Neural cell (in vitro differentiated cells): ENCODE measurements around the gene RMC1. TPM values are rescaled to one million over a fixed set of nuclear protein-coding genes. Genes with fewer than 3 reads are reported as not detected.

ENCODE experiments used
- H2AFZ ChIP-seq: fragments of 200-600, 300-800 bp; sonication (generic), shearing (Covaris generic); 2 replicates; pipeline ENCODE4 v1.6.0; 2014; ENCODE audit warnings: low read depth, mild to moderate bottlenecking, antibody characterized with exemption, low read length, moderate library complexity
- H3F3A ChIP-seq: fragments of 200-600 bp; shearing (Covaris generic); 2 replicates; pipeline ENCODE4 v1.6.1; 2016; ENCODE audit warnings: mild to moderate bottlenecking, moderate library complexity, mixed read lengths, antibody characterized with exemption, low read length; ENCODE audit not compliant: insufficient read depth, poor library complexity, severe bottlenecking
- H3K27ac ChIP-seq: fragments of 200-600, 300-800 bp; sonication (generic), shearing (Covaris generic); 2 replicates; pipeline ENCODE4 v1.5.1; 2014; ENCODE audit warnings: mild to moderate bottlenecking, low read length, moderate library complexity
- H3K27me3 ChIP-seq: fragments of 300-800, 200-600 bp; sonication (generic), shearing (Covaris generic); 2 replicates; pipeline ENCODE4 v1.6.0; 2014; ENCODE audit warnings: mild to moderate bottlenecking, low read depth, low read length, moderate library complexity; ENCODE audit not compliant: insufficient read depth
- H3K36me3 ChIP-seq: fragments of 300-800, 200-600 bp; sonication (generic), shearing (Covaris generic); 2 replicates; pipeline ENCODE4 v1.5.1; 2014; ENCODE audit warnings: mild to moderate bottlenecking, antibody characterized with exemption, low read length, moderate library complexity; ENCODE audit not compliant: insufficient read depth
- H3K4me2 ChIP-seq: fragments of 300-800, 200-600 bp; sonication (generic), shearing (Covaris generic); 2 replicates; pipeline ENCODE4 v1.6.0; 2014; ENCODE audit warnings: mild to moderate bottlenecking, low read length
- H3K4me3 ChIP-seq: fragments of 300-800, 200-600 bp; sonication (generic), shearing (Covaris generic); 2 replicates; pipeline ENCODE4 v1.5.1; 2014; ENCODE audit warnings: mild to moderate bottlenecking, low read length, moderate library complexity
- H3K79me2 ChIP-seq: fragments of 200-600 bp; shearing (Covaris generic); replicated peaks from 2 replicates; pipeline ENCODE4 v1.6.0; 2014; ENCODE audit warnings: mild to moderate bottlenecking, low read length, moderate library complexity; ENCODE audit not compliant: insufficient read depth
- H3K9ac ChIP-seq: fragments of 300-800, 200-600 bp; sonication (generic), shearing (Covaris generic); 2 replicates; pipeline ENCODE4 v1.6.1; 2016; ENCODE audit warnings: mild to moderate bottlenecking, low read length, mixed read lengths
- H3K9me2 ChIP-seq: fragments of 200-600 bp; shearing (Covaris generic); 2 replicates; pipeline ENCODE4 v1.6.1; 2016; ENCODE audit warnings: mild to moderate bottlenecking, low read length, mixed read lengths; ENCODE audit not compliant: insufficient read depth
- H3K9me3 ChIP-seq: fragments of 200-600, 300-800 bp; sonication (generic), shearing (Covaris generic); 2 replicates; pipeline ENCODE4 v1.6.1; 2016; ENCODE audit warnings: mild to moderate bottlenecking, mixed run types, low read length, moderate library complexity, mixed read lengths
- H4K20me1 ChIP-seq: fragments of 200-600 bp; shearing (Covaris generic); 2 replicates; pipeline ENCODE4 v1.6.1; 2016; ENCODE audit warnings: mild to moderate bottlenecking, mixed run types; ENCODE audit not compliant: insufficient read depth
- EP300 ChIP-seq: fragments of 450-650 bp; conservative IDR thresholded peaks from 2 replicates; pipeline ENCODE4 v1.6.1; 2014; ENCODE audit warnings: antibody characterized with exemption, mild to moderate bottlenecking, moderate library complexity; ENCODE audit not compliant: poor library complexity, severe bottlenecking
- EZH2 ChIP-seq: fragments of 200-600, 300-800 bp; shearing (Covaris generic), sonication (generic); IDR thresholded peaks from 2 replicates; pipeline ENCODE4 v1.6.1; 2014; ENCODE audit warnings: antibody characterized with exemption, low read length, borderline replicate concordance, mild to moderate bottlenecking; ENCODE audit not compliant: insufficient read depth, poor library complexity, severe bottlenecking
- MXI1 ChIP-seq: fragments of 450-650 bp; conservative IDR thresholded peaks from 2 replicates; pipeline ENCODE4 v1.6.1; 2014; ENCODE audit warnings: antibody characterized with exemption, mild to moderate bottlenecking; ENCODE audit not compliant: poor library complexity, severe bottlenecking
- POLR2AphosphoS5 ChIP-seq: IDR thresholded peaks from 2 replicates; pipeline ENCODE4 v1.6.1; 2012
- RAD21 ChIP-seq: fragments of 450-650 bp; conservative IDR thresholded peaks from 2 replicates; pipeline ENCODE4 v1.6.1; 2014; ENCODE audit warnings: antibody characterized with exemption, mild to moderate bottlenecking, moderate library complexity
- SMC3 ChIP-seq: fragments of 450-650 bp; conservative IDR thresholded peaks from 2 replicates; pipeline ENCODE4 v1.6.1; 2014; ENCODE audit warnings: antibody characterized with exemption, mild to moderate bottlenecking, moderate library complexity; ENCODE audit not compliant: poor library complexity
- TAF1 ChIP-seq: IDR thresholded peaks from 2 replicates; pipeline ENCODE4 v1.6.1; 2012; ENCODE audit warnings: low read depth
- polyA plus RNA-seq: library from polyadenylated mRNA; depleted of rRNA; stranded (reverse); fragments of >200 nt; gene quantifications from 2 replicates; pipeline ENCODE4 v1.2.3, GENCODE V29; 2014
- TF ChIP-seq, protein P1 (sequence below): IDR thresholded peaks from 2 replicates; pipeline ENCODE4 v1.6.1; 2012; ENCODE audit warnings: borderline replicate concordance
- TF ChIP-seq, protein P2 (sequence below): fragments of 450-650 bp; IDR thresholded peaks from 2 replicates; pipeline ENCODE4 v1.5.1; 2014; ENCODE audit warnings: antibody characterized with exemption, mild to moderate bottlenecking, moderate library complexity; ENCODE audit not compliant: poor library complexity, severe bottlenecking

The RMC1 gene
- polyA plus RNA-seq, 1 donor from 2014 or later, result 42.2 TPM

DNA sequence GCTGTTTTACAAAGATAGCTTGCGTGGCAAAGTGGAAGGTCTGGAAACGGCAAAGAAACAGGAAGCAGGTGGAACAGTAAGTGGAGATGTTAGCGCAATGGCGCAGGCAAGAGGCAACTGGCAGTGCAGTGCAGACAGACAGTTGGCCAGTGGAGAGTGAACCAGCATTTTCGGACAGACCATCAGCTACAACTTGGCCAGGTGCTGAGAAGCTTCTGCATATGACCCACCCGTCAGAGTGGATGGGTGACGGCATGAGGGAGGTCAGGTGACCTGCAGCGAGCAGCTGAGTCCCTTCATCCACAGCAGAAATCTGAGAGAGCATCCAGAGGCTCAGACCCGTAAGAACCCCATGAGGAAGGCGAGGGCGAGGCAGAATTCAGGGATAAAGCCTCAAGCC is 49.2 kb downstream of the RMC1 start:
- no peaks in the 10 kb centered on the region for H3K79me2 ChIP-seq
- H3K9me3 ChIP-seq, result no peaks in the 10 kb centered on the region
- H3K27me3 ChIP-seq, result no peaks in the 10 kb centered on the region
- no peaks in the 10 kb centered on the region for H3F3A ChIP-seq
- H3K27ac ChIP-seq, result no peak overlapping the region
- H2AFZ ChIP-seq, result no peak overlapping the region
- H3K4me2 ChIP-seq, result no peak overlapping the region
- no peak overlapping the region for H3K9ac ChIP-seq
- H3K36me3 ChIP-seq, result peaks cover 11% of the 10 kb centered on the region
- TF ChIP-seq EP300, result no peak
- TF ChIP-seq, protein P1, sequence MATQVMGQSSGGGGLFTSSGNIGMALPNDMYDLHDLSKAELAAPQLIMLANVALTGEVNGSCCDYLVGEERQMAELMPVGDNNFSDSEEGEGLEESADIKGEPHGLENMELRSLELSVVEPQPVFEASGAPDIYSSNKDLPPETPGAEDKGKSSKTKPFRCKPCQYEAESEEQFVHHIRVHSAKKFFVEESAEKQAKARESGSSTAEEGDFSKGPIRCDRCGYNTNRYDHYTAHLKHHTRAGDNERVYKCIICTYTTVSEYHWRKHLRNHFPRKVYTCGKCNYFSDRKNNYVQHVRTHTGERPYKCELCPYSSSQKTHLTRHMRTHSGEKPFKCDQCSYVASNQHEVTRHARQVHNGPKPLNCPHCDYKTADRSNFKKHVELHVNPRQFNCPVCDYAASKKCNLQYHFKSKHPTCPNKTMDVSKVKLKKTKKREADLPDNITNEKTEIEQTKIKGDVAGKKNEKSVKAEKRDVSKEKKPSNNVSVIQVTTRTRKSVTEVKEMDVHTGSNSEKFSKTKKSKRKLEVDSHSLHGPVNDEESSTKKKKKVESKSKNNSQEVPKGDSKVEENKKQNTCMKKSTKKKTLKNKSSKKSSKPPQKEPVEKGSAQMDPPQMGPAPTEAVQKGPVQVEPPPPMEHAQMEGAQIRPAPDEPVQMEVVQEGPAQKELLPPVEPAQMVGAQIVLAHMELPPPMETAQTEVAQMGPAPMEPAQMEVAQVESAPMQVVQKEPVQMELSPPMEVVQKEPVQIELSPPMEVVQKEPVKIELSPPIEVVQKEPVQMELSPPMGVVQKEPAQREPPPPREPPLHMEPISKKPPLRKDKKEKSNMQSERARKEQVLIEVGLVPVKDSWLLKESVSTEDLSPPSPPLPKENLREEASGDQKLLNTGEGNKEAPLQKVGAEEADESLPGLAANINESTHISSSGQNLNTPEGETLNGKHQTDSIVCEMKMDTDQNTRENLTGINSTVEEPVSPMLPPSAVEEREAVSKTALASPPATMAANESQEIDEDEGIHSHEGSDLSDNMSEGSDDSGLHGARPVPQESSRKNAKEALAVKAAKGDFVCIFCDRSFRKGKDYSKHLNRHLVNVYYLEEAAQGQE, result no peak
- no peak for TF ChIP-seq SMC3
- no peak for TF ChIP-seq POLR2AphosphoS5
- no peak for TF ChIP-seq EZH2
- TF ChIP-seq, protein P2, sequence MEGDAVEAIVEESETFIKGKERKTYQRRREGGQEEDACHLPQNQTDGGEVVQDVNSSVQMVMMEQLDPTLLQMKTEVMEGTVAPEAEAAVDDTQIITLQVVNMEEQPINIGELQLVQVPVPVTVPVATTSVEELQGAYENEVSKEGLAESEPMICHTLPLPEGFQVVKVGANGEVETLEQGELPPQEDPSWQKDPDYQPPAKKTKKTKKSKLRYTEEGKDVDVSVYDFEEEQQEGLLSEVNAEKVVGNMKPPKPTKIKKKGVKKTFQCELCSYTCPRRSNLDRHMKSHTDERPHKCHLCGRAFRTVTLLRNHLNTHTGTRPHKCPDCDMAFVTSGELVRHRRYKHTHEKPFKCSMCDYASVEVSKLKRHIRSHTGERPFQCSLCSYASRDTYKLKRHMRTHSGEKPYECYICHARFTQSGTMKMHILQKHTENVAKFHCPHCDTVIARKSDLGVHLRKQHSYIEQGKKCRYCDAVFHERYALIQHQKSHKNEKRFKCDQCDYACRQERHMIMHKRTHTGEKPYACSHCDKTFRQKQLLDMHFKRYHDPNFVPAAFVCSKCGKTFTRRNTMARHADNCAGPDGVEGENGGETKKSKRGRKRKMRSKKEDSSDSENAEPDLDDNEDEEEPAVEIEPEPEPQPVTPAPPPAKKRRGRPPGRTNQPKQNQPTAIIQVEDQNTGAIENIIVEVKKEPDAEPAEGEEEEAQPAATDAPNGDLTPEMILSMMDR, result no peak
- no peak for TF ChIP-seq TAF1
- TF ChIP-seq RAD21, result no peak
- TF ChIP-seq MXI1, result no peak
- no peak overlapping the region for H3K4me3 ChIP-seq
- H4K20me1 ChIP-seq, result no peaks in the 10 kb centered on the region
- no peaks in the 10 kb centered on the region for H3K9me2 ChIP-seq

DNA sequence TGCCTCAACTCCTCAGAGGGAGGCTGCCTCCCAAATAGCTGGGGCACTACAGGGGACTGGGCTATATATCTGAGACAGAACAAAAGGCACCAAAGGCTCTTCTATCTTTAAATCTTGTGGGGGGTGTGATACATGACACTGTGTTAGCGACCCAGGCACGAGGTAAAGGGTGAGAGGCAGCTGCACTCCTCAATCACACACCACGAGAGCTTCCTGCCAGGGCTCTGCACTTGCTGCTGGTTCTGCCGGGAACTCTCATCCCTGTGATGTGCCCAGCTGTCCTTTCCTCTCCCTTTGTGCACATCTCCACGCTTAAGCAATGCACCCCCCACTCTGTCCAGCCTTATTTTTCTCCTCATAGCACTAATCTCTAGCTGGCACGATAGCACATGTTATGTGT is 50.6 kb downstream of the RMC1 start:
- H3K9ac ChIP-seq, result no peak overlapping the region
- no peaks in the 10 kb centered on the region for H3F3A ChIP-seq
- H3K27me3 ChIP-seq, result no peaks in the 10 kb centered on the region
- no peak overlapping the region for H3K4me3 ChIP-seq
- no peak overlapping the region for H3K4me2 ChIP-seq
- H3K9me2 ChIP-seq, result no peaks in the 10 kb centered on the region
- TF ChIP-seq TAF1, result no peak
- peaks cover 11% of the 10 kb centered on the region for H3K36me3 ChIP-seq
- no peaks in the 10 kb centered on the region for H3K79me2 ChIP-seq
- H3K9me3 ChIP-seq, result no peaks in the 10 kb centered on the region
- H2AFZ ChIP-seq, result no peak overlapping the region
- no peak overlapping the region for H3K27ac ChIP-seq
- H4K20me1 ChIP-seq, result no peaks in the 10 kb centered on the region

DNA sequence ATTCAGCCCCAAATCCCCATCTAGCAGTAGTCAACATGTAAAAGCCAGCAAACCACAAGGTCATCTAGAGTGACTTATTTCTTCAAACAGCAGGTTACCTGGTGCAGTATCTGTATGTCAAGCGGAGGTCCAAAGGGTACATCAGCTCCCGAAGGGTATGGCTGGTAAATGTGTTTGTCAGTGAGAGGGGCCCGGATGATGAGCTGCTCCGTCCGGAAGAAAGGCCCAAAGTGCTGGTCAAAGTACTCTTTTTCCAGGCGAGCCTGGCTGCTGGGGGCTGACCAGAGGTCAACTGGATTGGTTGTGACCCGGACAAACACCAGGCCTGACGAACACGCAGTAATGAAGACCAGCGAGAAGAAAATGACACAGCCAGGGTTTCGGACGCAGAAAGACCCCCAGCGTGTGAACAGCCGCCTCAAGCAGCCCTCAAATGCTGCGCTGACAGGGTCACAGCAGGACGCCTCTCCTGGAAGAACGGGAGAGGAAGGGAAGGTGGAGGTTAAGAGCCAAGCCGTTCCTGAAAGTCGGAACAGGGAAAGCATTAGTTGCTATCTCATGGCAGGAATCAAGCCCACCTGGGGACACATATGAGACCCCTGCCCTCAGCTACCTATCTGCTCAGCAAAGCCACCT is 53.0 kb downstream of the RMC1 start:
- no peak overlapping the region for H3K4me3 ChIP-seq
- H3K9ac ChIP-seq, result no peak overlapping the region
- peaks cover 14% of the 10 kb centered on the region for H3K36me3 ChIP-seq
- H3K79me2 ChIP-seq, result no peaks in the 10 kb centered on the region
- H3K9me2 ChIP-seq, result no peaks in the 10 kb centered on the region
- TF ChIP-seq EP300 (no peak), POLR2AphosphoS5 (no peak), SMC3 (no peak), TAF1 (no peak), RAD21 (no peak), EZH2 (no peak), MXI1 (no peak)
- TF ChIP-seq, protein P2, result no peak
- TF ChIP-seq, protein P1, result no peak
- H4K20me1 ChIP-seq, result no peaks in the 10 kb centered on the region
- H3K4me2 ChIP-seq, result no peak overlapping the region
- no peak overlapping the region for H2AFZ ChIP-seq
- H3F3A ChIP-seq, result no peaks in the 10 kb centered on the region
- H3K27ac ChIP-seq, result no peak overlapping the region
- no peaks in the 10 kb centered on the region for H3K27me3 ChIP-seq
- no peaks in the 10 kb centered on the region for H3K9me3 ChIP-seq
